GM11168 (cell line): ENCODE results near the gene TFR2.

Experiments used
- in situ Hi-C: fragments of 300-500 bp; cut with MboI; formaldehyde crosslinking; loops from one replicate; pipeline ENCODE4 v1.12.0; 2022; ENCODE audit warnings: low sequenced_read_pairs; ENCODE audit not compliant: unreplicated experiment

The TFR2 gene

DNA sequence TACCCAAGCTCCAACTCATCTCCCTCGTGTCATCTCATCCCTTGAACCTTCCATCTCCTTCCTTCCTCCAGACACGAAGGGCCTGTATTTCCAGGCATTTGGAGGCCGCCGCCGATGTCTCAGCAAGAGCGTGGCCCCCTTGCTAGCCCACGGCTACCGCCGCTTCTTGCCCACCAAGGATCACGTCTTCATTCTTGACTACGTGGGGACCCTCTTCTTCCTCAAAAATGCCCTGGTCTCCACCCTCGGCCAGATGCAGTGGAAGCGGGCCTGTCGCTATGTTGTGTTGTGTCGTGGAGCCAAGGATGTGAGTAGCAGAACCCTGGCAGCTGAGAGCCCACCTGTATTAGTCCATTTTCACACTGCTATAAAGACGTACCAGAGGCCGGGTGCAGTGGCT, 49.8 kb downstream of the TFR2 start:
- in situ Hi-C loops: no loop called here

DNA sequence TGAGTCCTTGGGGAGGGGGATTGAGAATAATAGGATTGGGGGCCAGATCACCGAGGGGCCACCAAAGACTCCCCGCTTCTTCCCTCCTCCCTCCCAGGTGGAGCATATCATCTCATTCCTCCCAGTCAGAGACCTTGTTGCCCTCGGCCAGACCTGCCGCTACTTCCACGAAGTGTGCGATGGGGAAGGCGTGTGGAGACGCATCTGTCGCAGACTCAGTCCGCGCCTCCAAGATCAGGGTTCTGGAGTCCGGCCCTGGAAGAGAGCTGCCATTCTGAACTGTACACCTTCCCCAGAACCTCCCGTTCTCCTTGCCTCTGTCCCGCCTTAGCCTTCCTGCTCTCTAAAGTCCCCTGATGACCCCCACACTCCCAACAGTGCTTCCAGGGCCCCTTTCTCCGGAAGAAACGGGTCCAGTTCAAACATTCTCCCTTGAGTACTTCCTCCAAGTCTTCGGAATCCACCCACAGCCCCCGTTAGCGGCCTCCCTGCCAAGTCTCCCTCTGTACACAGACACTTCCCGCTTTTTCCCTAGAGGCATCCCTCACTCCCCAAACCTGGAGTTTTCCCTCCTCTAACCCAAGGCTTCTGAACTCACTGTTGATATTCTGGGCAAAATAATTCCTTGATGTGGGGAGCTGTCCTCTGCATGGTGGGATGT, 51.1 kb downstream of the TFR2 start:
- in situ Hi-C loops: no loop called here

DNA sequence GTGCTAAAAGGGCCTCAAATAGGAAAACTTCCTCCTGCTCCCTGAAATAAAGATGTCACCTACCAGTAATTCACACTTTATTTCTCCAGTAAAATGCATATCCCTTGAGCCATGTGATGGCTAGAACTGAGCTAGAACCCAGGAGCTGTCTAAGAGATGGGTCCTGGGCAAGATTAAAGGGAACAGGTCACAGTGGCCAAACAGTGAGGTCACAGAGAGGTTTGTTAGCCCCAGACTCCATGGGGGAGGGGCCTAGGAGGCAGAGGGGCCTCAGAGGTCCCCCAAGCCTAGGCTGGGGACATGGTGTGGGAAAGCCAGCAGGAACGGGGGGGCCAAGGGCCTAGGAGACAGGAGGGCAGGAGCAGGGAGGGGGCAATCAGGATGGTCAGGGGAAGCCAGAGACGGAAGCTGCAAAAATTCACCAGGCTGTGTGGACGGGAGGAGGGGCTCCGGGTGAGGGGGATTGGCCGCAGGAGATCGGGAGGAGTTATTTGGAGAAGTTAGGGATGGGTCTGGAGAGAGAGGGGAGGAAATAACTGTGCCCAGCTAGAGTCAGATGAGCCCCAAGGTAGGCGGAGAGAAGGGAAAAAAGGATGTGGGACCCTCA, 51.9 kb downstream of the TFR2 start:
- in situ Hi-C loops: no loop called here

DNA sequence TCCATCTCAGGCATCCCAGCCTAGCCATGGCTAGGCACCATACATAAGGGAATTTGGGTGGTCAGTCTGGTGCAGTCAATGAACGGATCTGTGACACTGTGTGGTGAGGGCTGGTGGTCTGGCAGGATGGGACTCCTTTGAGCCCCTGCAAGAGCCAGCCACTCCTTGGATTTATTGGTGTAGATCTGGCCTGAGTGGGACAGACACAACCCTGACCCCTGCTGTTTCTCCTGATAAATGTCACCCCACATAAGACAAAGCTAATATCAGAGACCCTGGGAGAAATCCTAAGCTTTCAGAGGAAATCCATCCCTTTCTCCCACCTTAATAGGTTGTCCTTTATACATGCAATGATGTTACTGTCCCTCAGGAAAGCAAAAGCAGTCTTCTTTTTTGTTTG, 52.9 kb downstream of the TFR2 start:
- in situ Hi-C loops: no loop called here

DNA sequence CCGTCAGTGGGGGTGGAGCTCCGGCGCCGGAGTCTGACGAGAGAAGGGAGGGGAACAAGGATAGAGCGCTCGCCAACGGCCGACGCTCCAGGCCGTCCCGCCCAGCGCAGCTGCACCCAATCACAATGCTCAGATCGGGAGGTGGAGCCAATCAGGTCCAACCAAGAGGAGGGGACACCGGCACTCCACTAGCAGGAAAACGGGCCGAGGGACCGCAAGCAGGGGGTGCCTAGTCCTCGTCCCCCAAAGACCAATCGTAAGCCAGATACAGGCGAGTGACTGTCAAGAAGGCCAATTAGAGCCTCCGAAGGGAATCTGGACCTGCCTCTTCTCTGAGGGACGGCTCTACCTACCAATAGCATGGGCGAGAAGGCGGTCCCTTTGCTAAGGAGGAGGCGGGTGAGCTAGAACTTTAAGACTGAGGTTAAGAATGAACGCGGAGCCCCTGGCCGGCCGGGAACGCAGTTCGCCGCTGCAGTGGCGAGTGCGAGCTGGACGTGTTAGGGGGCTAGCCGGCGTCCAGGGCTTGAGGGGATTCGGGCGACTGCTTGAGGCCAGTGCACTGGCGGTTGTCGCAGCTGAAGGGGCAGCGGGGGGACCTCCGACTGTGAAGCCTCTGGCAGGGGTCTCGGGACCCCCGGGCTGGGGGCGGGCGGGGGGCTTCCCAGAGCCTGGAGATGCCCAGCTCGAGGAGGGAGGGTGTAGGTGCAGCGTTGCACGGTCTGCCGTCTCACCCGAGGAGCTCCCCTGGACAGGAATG, 54.9 kb downstream of the TFR2 start, which contains the start of gene FBXO24:
FBXO24 (plus strand) TSS at position 63 of the 760 bp plus-strand sequence; CDS start at position 361, 298 bp downstream.
- in situ Hi-C loops: no loop called here

DNA sequence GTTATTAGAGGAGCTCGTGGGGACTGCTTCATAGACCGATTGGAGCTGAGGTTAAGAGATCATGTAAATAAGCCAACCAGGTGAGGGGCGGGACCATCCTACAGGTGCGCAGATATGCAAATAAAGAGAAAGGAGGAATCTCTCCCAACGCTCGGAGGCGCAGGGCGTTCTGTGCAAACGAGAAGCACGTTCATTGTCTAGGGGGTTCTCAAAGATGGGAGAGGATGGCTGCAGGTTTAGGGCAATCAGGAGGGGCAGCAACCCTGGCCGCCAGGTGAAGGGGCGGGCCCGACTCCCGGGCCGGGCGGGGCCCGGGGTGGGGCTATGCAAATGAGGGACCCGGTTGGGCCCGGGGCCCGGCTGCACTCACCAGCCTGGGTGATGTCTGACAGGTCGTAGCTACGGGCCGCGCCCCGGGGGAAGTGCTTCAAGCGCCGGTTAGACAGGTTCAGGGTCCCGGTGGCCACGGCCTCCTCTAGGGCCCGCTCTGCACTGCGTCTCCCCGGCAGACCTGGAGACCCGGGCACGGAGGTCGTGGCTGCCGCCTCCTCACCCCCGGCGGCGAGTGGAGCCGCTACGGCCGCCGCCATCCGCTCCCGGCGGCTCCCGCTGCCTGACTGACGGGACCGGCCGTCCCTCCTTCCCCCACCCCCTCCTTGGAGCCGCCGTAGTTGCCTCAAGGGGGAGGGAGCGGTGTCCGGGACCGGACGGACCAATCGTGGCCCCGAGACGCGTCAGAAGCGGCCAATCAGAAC, 55.7 kb downstream of the TFR2 start, which contains the start of gene LRCH4:
LRCH4 (minus strand) TSS at position 619 of the 755 bp plus-strand sequence; CDS start at position 590, 29 bp downstream.
- in situ Hi-C loops: no loop called here

DNA sequence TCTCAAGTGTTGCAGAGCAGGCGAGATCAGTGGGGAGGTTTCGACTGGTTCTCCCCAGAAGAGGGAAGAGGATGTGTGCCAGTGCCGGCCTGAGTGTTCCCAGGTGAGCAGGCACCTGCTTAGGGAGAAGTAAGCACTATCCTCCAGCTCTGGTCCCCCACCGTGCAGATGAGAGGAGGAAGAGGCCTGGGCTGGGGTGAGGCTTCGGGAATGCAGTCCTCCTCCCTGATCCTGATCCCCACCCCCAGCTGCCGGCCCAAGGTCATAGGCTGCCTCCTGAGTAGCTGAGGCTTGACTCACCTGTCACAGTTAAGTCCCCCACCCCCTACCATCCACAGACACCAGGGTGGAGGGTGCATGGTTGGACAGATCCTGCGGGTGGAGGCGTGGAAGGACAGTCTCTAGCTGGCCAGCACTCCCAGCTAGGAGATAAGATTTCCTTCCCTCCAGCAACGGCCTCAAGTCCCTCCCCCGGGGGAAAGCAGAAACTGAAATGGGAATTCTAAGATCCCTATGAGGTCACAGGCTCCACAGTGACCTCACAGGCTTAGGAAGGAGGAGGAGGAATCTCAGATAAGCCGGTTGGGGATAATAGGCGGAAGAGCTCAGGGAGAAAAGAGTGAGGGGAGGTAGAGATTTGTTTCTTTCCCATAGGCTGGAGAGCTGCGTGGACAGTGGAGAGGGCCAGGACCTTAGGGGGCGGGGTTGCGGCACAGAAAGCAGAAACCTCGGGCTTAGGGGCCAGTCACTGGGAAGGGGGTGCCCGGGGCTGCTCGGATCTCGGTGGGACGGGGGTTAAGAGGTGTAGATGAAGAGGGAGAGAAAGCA, 56.5 kb downstream of the TFR2 start:
- in situ Hi-C loops: no loop called here

DNA sequence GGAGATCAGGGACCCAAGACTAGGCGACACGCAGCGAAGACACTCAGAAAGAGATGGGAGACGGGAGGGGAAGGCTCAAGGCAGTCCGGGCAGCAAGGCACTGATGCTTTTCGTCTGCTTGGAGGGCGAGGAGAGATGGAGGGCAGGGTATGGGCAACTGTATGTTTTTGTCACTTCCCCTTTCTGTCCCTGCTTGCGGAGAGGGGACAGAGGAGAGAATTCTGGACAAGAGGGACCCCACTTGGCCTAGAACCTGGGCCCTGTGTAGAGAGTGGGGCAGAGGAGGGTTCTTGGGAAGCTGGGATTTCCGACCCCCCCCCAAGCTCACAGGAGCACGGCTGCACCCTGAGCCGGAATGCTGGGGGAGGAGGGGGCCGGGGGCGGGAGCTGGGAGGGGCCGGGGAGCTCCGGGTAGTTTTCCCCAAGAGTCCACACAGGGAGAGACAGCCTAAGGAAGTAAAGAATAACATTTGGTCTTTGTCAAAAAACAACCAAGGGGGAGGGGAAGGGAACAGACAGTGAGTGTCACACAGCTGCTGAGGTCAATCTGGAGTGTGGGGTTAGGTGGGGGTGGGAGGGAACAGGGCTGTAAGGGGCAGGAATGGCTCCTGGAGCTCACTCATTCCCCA, 57.2 kb downstream of the TFR2 start:
- in situ Hi-C loops: no loop called here

DNA sequence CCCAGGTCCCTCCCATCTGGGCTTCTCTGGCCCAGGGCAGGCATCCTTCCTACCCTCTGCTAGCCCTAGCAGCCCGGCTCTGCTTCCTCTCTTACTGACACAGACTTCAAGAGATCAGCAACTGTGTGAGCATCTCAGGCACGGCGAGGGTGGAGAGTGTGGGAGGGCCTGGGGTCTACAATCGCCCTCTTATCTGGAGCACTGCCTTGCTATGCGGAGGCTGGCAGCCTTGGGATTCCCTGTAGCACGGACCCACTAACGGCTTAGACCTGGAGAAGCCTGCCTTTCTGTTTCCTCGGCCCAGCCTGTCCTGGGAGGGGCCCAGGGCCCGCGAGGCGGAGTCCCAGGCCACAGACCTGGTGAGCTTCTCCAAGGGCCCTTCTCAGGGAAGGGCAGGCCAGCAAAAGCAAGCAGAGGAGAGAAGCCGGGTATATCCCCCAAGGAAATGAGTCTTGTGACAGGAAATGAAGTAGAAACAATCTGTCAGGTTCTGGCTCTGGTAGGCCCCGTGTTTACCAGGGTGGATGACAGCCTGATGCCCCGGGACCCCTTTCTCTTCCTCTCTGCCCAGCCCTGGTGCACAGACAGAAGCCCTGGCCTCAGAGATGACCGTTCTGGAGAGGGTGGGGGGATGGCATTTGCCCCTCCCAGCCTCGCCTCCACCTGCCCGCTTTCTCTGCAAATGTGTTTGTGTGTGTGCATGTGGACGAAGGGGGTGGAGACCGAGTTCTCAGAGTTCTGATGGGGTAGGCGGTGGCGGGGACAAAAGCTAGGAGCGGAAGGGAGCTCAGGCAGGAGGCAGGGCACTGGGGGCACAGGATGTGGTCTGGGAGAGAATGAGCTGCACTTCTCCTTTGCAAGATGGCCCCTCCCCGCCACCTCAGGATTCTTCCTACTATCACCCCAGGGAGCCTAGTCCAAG, 58.0 kb downstream of the TFR2 start:
- in situ Hi-C loops: no loop called here

DNA sequence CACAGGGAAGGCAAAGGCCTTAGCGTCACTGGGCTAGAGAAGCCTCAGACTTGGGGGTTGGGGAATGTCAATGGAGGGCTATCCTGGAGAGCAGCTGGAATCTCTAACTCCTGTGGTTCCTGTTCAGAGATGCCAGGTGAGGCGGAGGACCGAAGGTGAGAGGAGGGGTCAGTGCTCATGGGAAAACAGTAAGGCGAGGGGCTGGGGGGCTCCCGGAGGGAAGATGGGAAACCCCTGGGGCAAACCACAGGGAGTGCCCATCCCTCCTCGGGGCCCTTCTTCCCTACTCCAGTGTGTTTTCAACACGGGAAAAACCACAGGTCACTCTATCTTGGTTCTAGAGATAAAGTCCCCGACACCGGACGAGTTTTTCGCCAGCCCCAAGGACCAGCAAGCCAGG, 58.7 kb downstream of the TFR2 start:
- in situ Hi-C loops: no loop called here

DNA sequence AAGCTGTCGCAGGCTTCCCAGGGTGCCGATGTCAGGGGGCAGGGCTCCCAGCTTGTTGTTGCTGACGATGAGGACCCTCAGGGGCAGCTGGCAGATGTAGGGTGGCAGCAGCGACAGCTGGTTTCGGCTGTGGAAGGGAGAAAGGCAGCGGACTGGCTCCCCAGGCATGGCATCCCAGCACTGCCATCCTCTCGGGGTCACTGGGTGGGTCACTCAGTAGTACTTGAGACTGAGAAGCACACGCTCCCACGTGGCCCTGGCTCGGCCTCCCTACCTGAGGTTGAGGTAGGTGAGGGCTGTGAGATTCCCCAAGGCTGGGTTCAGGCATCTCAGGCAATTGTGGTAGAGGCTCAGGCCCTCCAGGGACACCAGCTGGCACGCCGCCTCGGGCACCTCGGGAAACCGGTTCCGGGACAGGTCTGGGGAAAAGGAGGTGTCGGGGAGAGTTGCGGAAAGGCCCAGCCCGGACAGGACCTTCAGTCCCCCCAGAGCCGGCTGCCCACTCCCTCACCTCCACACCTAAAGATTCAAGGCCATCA, 59.2 kb downstream of the TFR2 start:
- in situ Hi-C loops: no loop called here

DNA sequence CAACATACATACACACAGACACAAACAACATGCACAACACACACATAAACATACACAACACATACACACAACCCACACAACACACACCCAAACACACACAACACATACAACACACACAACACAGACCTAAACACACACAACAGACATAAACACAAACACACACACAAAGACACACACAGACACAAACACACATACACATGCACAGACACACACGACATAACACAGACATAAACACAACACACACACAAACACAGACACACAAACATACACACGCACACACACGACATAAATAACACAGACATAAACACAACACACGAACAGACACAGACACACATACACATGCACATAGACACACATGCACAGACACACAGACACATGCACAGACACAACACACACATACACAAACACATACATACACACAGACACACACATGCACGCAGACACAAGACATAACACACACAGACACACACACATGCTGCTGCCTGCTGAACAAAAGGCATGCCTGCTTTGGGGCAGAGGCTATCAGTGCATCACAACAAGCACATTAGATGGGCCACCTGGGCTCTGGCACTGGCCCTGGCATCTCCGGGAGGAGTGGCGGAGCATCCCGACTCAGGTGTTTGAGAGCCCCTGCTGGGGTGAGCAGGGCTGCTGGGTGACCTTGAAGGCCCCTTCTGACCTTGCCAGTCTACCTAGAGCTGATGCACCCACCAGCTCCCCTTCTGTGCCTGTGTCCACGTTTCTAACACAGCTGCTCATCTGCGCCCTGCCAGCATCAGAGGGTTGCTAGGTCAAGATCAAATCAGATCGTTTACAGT, 60.7 kb downstream of the TFR2 start:
- in situ Hi-C loops: no loop called here

DNA sequence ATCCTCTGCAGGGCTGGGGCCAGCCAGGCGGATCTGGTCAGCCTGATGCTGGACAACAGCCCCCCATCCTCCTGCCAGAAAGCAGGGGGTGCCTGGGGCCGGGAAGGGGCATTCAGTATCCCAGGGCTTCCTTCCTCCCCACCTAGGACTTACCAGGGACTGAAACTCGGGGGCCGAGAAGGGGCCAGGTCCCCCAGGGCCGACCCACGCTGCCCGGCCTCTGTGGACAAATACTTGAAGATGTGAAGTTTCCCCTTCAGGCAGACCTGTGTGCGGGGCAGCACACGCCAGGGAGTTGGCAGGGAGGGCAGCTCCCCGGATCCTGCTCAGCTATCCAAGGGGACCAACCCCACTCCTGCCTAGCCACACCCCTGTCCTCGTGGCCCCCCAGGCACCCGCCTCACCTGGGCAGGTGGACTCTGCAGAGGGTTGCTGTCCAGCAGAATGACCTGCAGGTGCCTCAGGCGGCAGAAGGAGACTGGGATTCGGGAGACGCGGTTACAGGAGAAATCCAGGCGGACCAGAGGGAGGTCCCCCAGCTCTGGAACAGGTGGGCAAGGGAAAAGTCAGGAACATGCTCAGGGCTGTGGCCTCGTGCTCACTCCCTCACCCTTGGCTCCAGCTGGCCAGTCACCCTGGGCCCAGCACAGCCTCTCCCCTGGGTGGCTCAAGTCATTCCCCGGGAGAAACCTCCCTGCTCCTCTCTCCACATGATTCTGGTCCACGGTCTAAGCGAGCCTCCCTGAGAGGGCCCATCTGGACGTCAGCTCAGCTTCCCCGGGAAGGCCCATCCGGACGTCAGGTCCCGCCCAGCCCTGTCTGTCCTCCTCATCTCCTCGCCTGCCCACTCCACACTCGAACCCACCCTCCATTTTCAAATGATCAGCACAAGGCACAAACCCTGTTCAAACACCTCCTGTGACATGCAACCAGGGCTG, 62.8 kb downstream of the TFR2 start:
- in situ Hi-C loops: no loop called here

DNA sequence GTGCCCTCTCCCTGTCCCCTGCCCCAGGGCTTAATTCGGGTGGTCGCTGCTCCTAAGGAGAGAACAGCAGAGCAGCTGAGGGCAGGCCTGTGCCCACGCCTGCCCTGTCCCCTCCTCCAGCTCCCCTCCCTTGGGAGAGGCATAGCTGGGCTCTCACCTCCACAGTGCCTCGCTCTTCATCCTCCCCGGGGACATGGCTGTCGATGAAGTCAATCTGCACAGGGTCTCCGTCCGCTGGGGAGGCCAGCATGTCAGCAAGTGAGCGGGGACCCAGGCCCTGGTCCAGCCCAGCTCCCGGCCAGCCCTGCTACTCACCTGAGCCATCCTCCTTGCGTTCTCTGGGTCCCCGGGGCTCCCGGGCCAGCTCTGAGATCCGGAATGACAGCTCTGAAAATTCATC, 63.8 kb downstream of the TFR2 start:
- in situ Hi-C loops: no loop called here

DNA sequence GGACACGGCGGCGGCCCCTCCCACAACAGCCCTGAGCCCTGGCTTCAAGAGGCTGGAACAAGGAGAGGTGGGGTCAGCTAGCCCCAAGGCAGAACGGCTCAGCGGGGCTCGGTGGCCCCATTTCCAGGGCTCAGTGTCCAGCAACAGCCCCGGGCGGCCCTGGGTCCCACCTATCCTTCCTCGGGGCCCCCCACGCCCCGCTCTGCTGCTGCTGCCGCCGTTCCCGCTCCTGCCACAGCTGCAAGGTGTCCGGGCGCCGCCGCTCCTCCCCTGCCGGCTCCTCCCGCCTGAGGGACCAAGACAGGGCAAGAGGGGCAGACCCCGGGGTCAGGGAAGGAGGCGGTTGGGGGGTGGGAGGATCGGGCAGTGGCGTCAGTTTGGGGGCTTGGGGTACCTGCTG, 64.2 kb downstream of the TFR2 start:
- in situ Hi-C loops: no loop called here

DNA sequence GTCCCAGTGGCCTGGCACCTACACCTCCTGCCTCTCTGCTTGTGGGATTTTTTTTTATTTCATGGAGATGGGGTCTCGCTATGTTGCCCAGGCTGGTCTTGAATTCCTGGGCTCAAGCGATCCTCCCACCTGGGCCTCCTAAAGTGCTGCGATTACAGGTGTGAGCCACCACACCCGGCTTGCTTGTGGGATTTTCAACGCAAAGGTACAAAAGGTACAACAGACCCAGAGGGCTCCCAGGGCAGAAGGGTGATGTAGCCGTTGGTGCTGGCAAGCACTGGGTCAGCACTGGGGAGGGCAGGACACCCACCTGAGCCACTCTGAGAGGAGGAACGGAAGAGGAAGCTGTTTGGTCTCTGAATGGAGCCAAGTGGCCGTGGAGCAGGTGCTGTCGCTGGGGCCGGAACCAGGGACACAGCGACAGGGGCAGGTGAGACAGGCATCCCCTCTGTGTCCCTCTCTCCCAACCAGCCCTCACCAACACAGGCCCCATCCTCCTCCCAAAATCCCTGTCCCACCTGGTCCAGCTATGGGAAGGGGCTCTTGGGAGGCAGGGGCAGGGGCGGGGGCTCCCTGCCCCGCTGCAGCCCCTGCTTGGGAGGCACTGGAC, 64.9 kb downstream of the TFR2 start:
- in situ Hi-C loops: no loop called here
